Mesendoderm (in vitro differentiated cells): ENCODE results near the gene TEAD1.

Source experiments
- DNase-seq: peaks from one replicate; pipeline ENCODE4 v3.0.0; 2013
- H2AK5ac ChIP-seq: 2 replicates; pipeline ENCODE4 v1.6.1; 2013; ENCODE audit warnings: low read length, inconsistent platforms
- H2BK120ac ChIP-seq: 2 replicates; pipeline ENCODE4 v1.6.1; 2013; ENCODE audit warnings: low read depth, mild to moderate bottlenecking, low read length, moderate library complexity, mixed read lengths
- H2BK15ac ChIP-seq: replicated peaks from 2 replicates; pipeline ENCODE4 v1.6.1; 2013; ENCODE audit warnings: low read depth, mild to moderate bottlenecking, moderate library complexity
- H2BK5ac ChIP-seq: 2 replicates; pipeline ENCODE4 v1.6.1; 2013; ENCODE audit warnings: low read length, inconsistent platforms
- H3K18ac ChIP-seq: 2 replicates; pipeline ENCODE4 v1.6.1; 2013; ENCODE audit warnings: mild to moderate bottlenecking, low read length, mixed read lengths
- H3K23ac ChIP-seq: one replicate; pipeline ENCODE4 v1.6.1; 2013; ENCODE audit warnings: low read length
- H3K27ac ChIP-seq: 2 replicates; pipeline ENCODE4 v1.5.1; 2013; ENCODE audit warnings: low read depth, mild to moderate bottlenecking, inconsistent platforms, low read length, moderate library complexity
- H3K27me3 ChIP-seq: 2 replicates; pipeline ENCODE4 v1.6.1; 2013; ENCODE audit warnings: low read length, control low read depth, mild to moderate bottlenecking, inconsistent platforms; ENCODE audit not compliant: insufficient read depth, poor library complexity
- H3K36me3 ChIP-seq: 2 replicates; pipeline ENCODE4 v1.6.1; 2013; ENCODE audit warnings: low read length, inconsistent platforms; ENCODE audit not compliant: control insufficient read depth, insufficient read depth
- H3K4ac ChIP-seq: one replicate; pipeline ENCODE4 v1.6.1; 2013; ENCODE audit warnings: low read depth, mild to moderate bottlenecking, low read length, moderate library complexity
- H3K4me1 ChIP-seq: 2 replicates; pipeline ENCODE4 v1.6.1; 2013; ENCODE audit warnings: low read depth, low read length, inconsistent platforms; ENCODE audit not compliant: control insufficient read depth
- H3K4me2 ChIP-seq: 2 replicates; pipeline ENCODE4 v1.6.1; 2013; ENCODE audit warnings: low read length
- H3K4me3 ChIP-seq: 2 replicates; pipeline ENCODE4 v1.5.1; 2013; ENCODE audit warnings: mild to moderate bottlenecking, low read length
- H3K56ac ChIP-seq: one replicate; pipeline ENCODE4 v1.6.1; 2013; ENCODE audit warnings: low read length
- H3K79me1 ChIP-seq: 2 replicates; pipeline ENCODE4 v1.6.1; 2013; ENCODE audit warnings: low read length, inconsistent platforms
- H3K79me2 ChIP-seq: 2 replicates; pipeline ENCODE4 v1.6.1; 2013; ENCODE audit warnings: mild to moderate bottlenecking, low read length; ENCODE audit not compliant: control insufficient read depth, insufficient read depth
- H3K9ac ChIP-seq: 2 replicates; pipeline ENCODE4 v1.6.1; 2013; ENCODE audit warnings: low read length, inconsistent platforms
- H4K5ac ChIP-seq: one replicate; pipeline ENCODE4 v1.6.1; 2013; ENCODE audit warnings: low read length
- H4K8ac ChIP-seq: one replicate; pipeline ENCODE4 v1.6.1; 2013; ENCODE audit warnings: low read depth, mild to moderate bottlenecking, control low read depth, low read length, moderate library complexity
- WGBS: extraction: QIAGEN DNeasy Blood & Tissue Kit; methylation state at CpG from one replicate; pipeline ENCODE4 v1.1.7; 2013; ENCODE audit warnings: low lambda C conversion rate, missing lambda C conversion rate; ENCODE audit not compliant: insufficient coverage; ENCODE audit errors: extremely low coverage; 5-methylcytosine and 5-hydroxymethylcytosine counted together

TEAD1 gene

GRCh38 chr11:12725863-12726682 lies 51.9 kb downstream of the TEAD1 start:
- Histone ChIP-seq H3K4me3 (no peak overlapping the region), H3K4me1 (peaks cover 33% of the 10 kb centered on the region), H3K27me3 (no peaks in the 10 kb centered on the region), H2BK15ac (no peak overlapping the region), H4K8ac (no peak overlapping the region), H2BK5ac (no peak overlapping the region), H3K9ac (no peak overlapping the region), H3K79me1 (peaks cover 35% of the 10 kb centered on the region), H2BK120ac (no peak overlapping the region), H3K79me2 (peaks cover 81% of the 10 kb centered on the region), H3K36me3 (no peaks in the 10 kb centered on the region), H3K56ac (no peak overlapping the region), H2AK5ac (no peak overlapping the region), H3K18ac (no peak overlapping the region), H4K5ac (no peak overlapping the region), H3K4me2 (no peak overlapping the region), H3K23ac (no peak overlapping the region), H3K27ac (no peak overlapping the region), H3K4ac (no peak overlapping the region)
- no peak for DNase-seq
- no CpG with 5 or more reads among the region's 8 CpGs for WGBS

- Histone ChIP-seq H2AK5ac (no peak overlapping the region), H3K79me2 (peaks cover 79% of the 10 kb centered on the region), H3K27ac (no peak overlapping the region), H4K5ac (no peak overlapping the region), H2BK15ac (no peak overlapping the region), H3K56ac (peak overlapping the region; percentile 9), H3K4ac (no peak overlapping the region), H3K27me3 (no peaks in the 10 kb centered on the region), H3K4me2 (no peak overlapping the region), H3K36me3 (no peaks in the 10 kb centered on the region), H3K4me3 (no peak overlapping the region), H3K18ac (no peak overlapping the region), H2BK5ac (no peak overlapping the region), H3K23ac (no peak overlapping the region), H3K79me1 (peaks cover 29% of the 10 kb centered on the region), H4K8ac (no peak overlapping the region), H3K4me1 (peaks cover 28% of the 10 kb centered on the region), H2BK120ac (no peak overlapping the region), H3K9ac (no peak overlapping the region)
- DNase-seq = no peak
- WGBS = no CpG with 5 or more reads among the region's 5 CpGs
These were observed 53.5 kb downstream of the TEAD1 start for GRCh38 chr11:12727563-12728211.

- Histone ChIP-seq H3K56ac (no peak overlapping the region), H3K9ac (no peak overlapping the region)
- no CpG with 5 or more reads among the region's 4 CpGs for WGBS
These were observed 54.2 kb downstream of the TEAD1 start for GRCh38 chr11:12728417-12728816.

GRCh38 chr11:12729941-12730340 lies 55.7 kb downstream of the TEAD1 start:
- DNase-seq = no peak
- WGBS = no CpG with 5 or more reads among the region's 5 CpGs
- H3K36me3 ChIP-seq = no peaks in the 10 kb centered on the region
- H3K4me1 ChIP-seq = peaks cover 14% of the 10 kb centered on the region
- no peaks in the 10 kb centered on the region for H3K27me3 ChIP-seq
- peaks cover 31% of the 10 kb centered on the region for H3K79me1 ChIP-seq
- H3K56ac ChIP-seq = peak overlapping the region; percentile 12
- no peak overlapping the region for H3K27ac ChIP-seq
- no peak overlapping the region for H3K4me2 ChIP-seq
- H3K9ac ChIP-seq = no peak overlapping the region
- no peak overlapping the region for H4K8ac ChIP-seq
- H3K4me3 ChIP-seq = no peak overlapping the region
- H3K4ac ChIP-seq = no peak overlapping the region
- no peak overlapping the region for H2BK15ac ChIP-seq
- peaks cover 80% of the 10 kb centered on the region for H3K79me2 ChIP-seq
- no peak overlapping the region for H3K23ac ChIP-seq
- H3K18ac ChIP-seq = no peak overlapping the region
- no peak overlapping the region for H2AK5ac ChIP-seq
- H2BK120ac ChIP-seq = no peak overlapping the region
- no peak overlapping the region for H2BK5ac ChIP-seq
- no peak overlapping the region for H4K5ac ChIP-seq

More at GRCh38 chr11:12728417-12728816, 54.2 kb downstream of the TEAD1 start:
- no peak overlapping the region for H2BK15ac ChIP-seq
- no peak for DNase-seq
- no peaks in the 10 kb centered on the region for H3K36me3 ChIP-seq
- H4K5ac ChIP-seq = no peak overlapping the region
- H3K27me3 ChIP-seq = no peaks in the 10 kb centered on the region
- H3K4me2 ChIP-seq = no peak overlapping the region
- no peak overlapping the region for H3K18ac ChIP-seq
- H4K8ac ChIP-seq = no peak overlapping the region
- no peak overlapping the region for H2BK5ac ChIP-seq
- H2BK120ac ChIP-seq = no peak overlapping the region
- H3K4me1 ChIP-seq = peaks cover 25% of the 10 kb centered on the region
- H3K79me2 ChIP-seq = peaks cover 84% of the 10 kb centered on the region
- H3K27ac ChIP-seq = no peak overlapping the region
- peaks cover 33% of the 10 kb centered on the region for H3K79me1 ChIP-seq
- no peak overlapping the region for H3K4me3 ChIP-seq
- H3K4ac ChIP-seq = no peak overlapping the region
- H3K23ac ChIP-seq = no peak overlapping the region
- H2AK5ac ChIP-seq = no peak overlapping the region

GRCh38 chr11:12731841-12732336 lies 57.7 kb downstream of the TEAD1 start:
- Histone ChIP-seq H3K79me1 (peaks cover 24% of the 10 kb centered on the region), H3K4me2 (no peak overlapping the region), H3K4me1 (peaks cover 11% of the 10 kb centered on the region), H2BK15ac (no peak overlapping the region), H3K27me3 (no peaks in the 10 kb centered on the region), H3K4me3 (no peak overlapping the region), H3K79me2 (peaks cover 78% of the 10 kb centered on the region), H3K56ac (no peak overlapping the region), H3K23ac (no peak overlapping the region), H2BK120ac (no peak overlapping the region), H4K5ac (no peak overlapping the region), H2AK5ac (no peak overlapping the region), H3K36me3 (no peaks in the 10 kb centered on the region), H2BK5ac (no peak overlapping the region), H3K18ac (peak overlapping the region; percentile 77), H3K27ac (no peak overlapping the region), H3K4ac (no peak overlapping the region), H4K8ac (no peak overlapping the region), H3K9ac (no peak overlapping the region)
- peak; percentile 64 for DNase-seq
- WGBS = no CpG with 5 or more reads among the region's 3 CpGs
